Psoas muscle (tissue), 8 donors: ENCODE results near the gene OPTC. TPM values are rescaled to one million over a fixed set of nuclear protein-coding genes. Genes with fewer than 3 reads are reported as not detected.

Experiments used
- ATAC-seq, 4 donors: fragments of 200-7000 bp; cut with Tn5 transposase; one replicate each; pipeline ENCODE4 v1.9.1; 2020; ENCODE audit warnings: moderate library complexity in 3 of 4, mild to moderate bottlenecking in 2 of 4
- DNase-seq, 2 donors: peaks; one replicate each; pipeline ENCODE4 v3.0.0-alpha.2; 2020
- H3K27ac ChIP-seq: fragments of 200-600 bp; one replicate; pipeline ENCODE4 v1.8.0; 2022
- H3K27me3 ChIP-seq, 3 donors: fragments of 200-600 bp in 1 of 3; one replicate each; pipeline versions ENCODE4 v1.6.1 to v1.8.0; 2013 to 2022; ENCODE audit warnings: low read length in 2 of 3, mild to moderate bottlenecking in 2 of 3, moderate library complexity in 1 of 3; ENCODE audit not compliant: insufficient read depth in 3 of 3
- H3K36me3 ChIP-seq, 2 donors: fragments of 200-600 bp in 1 of 2; one replicate each; pipeline versions ENCODE4 v1.6.1 to v1.8.0; 2013 to 2022; ENCODE audit warnings: low read depth in 1 of 2, mild to moderate bottlenecking in 1 of 2, moderate library complexity in 1 of 2; ENCODE audit not compliant: insufficient read depth in 1 of 2
- H3K4me1 ChIP-seq: fragments of 200-600 bp; one replicate; pipeline ENCODE4 v1.8.0; 2022
- H3K4me3 ChIP-seq: fragments of 200-600 bp; one replicate; pipeline ENCODE4 v1.8.0; 2022; ENCODE audit warnings: mild to moderate bottlenecking
- H3K9me3 ChIP-seq: fragments of 200-600 bp; one replicate; pipeline ENCODE4 v1.8.0; 2022
- WGBS, 3 donors: extraction: QIAGEN DNeasy Blood & Tissue Kit; methylation state at CpG; one replicate each; pipeline versions ENCODE4 v1.1.6 to v1.1.7; 2013; 5-methylcytosine and 5-hydroxymethylcytosine counted together
- intact Hi-C, 2 donors: fragments of 100-400 bp; cut with DNase I; formaldehyde crosslinking; loops; one replicate each; pipeline versions ENCODE4 v1.11.0 to v1.14.2; 2022
- polyA plus RNA-seq, 3 donors: library from polyadenylated mRNA; stranded (reverse); fragments of 200-250 nt; gene quantifications; one replicate each; pipeline ENCODE4 v1.2.3, GENCODE V29; 2013
- total RNA-seq, 4 donors: library from RNA; stranded (reverse); fragmentation: NEBNext Ultra II Directional in 2 of 4; extraction: Animal tissue kit (Norgen Biotek cat#: 25700) in 2 of 4; gene quantifications; one replicate each; pipeline versions ENCODE4 v1.2.1 to v1.2.4, GENCODE V29; 2021 to 2023
- TF ChIP-seq, protein P1 (sequence below): fragments of 200-600 bp; IDR thresholded peaks from one replicate; pipeline ENCODE4 v1.8.0; 2022; ENCODE audit warnings: antibody characterized with exemption
- donor health status: healthy with polysubstance abuse.
- donor health status: DM: no; HTN: no; CAD: no; lungs with moderate emphysema.
- donor health status: Bipolar disorder and iron deficiency.
- donor health status: healthy.
- donor health status: DM: yes; HTN: yes; CAD: no.
- donor health status: DM: no; HTN: no; CAD: no.
- donor health status: DM: no; HTN: no; CAD: no.
- donor health status: DM: yes; HTN: yes; CAD: no.

OPTC gene
- total and polyA plus RNA-seq, 7 donors: not detected

- Histone ChIP-seq H3K36me3 (no peaks in the 10 kb centered on the region), H3K27me3 (no peaks in the 10 kb centered on the region), H3K4me1 (peaks cover 12% of the 10 kb centered on the region), H3K4me3 (no peak overlapping the region), H3K27ac (no peak overlapping the region), H3K9me3 (no peaks in the 10 kb centered on the region)
- DNase-seq (peak; percentile 82 to 88), ATAC-seq (peak; percentile 82 to 96 (median 92))
- intact Hi-C loops: loop anchor here (1.0 to 10.0 kb wide), 5 partner anchors 113 to 270 kb away; partner anchors contain the start of gene ATP2B4 (in 1 of the 2)
- 29 to 36% (median 30%) methylated on average over 12 of the region's 12 CpGs for WGBS, 3 donors
- TF ChIP-seq, protein P1, sequence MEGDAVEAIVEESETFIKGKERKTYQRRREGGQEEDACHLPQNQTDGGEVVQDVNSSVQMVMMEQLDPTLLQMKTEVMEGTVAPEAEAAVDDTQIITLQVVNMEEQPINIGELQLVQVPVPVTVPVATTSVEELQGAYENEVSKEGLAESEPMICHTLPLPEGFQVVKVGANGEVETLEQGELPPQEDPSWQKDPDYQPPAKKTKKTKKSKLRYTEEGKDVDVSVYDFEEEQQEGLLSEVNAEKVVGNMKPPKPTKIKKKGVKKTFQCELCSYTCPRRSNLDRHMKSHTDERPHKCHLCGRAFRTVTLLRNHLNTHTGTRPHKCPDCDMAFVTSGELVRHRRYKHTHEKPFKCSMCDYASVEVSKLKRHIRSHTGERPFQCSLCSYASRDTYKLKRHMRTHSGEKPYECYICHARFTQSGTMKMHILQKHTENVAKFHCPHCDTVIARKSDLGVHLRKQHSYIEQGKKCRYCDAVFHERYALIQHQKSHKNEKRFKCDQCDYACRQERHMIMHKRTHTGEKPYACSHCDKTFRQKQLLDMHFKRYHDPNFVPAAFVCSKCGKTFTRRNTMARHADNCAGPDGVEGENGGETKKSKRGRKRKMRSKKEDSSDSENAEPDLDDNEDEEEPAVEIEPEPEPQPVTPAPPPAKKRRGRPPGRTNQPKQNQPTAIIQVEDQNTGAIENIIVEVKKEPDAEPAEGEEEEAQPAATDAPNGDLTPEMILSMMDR: peak; percentile 90
These were observed 10.7 kb downstream of the OPTC start for GRCh38 chr1:203504400-203505250.

GRCh38 chr1:203505526-203506204 is 11.7 kb downstream of the OPTC start:
- no peak overlapping the region for H3K4me3 ChIP-seq
- peaks cover 12% of the 10 kb centered on the region for H3K4me1 ChIP-seq
- H3K27ac ChIP-seq: no peak overlapping the region
- no peaks in the 10 kb centered on the region for H3K36me3 ChIP-seq
- intact Hi-C loops: loop anchor here (2.0 to 10.0 kb wide), 4 partner anchors 112 to 269 kb away; partner anchors contain the start of gene ATP2B4 (in 1 of the 2)
- TF ChIP-seq, protein P1: no peak
- no peaks in the 10 kb centered on the region for H3K27me3 ChIP-seq
- no peak for ATAC-seq
- 76 to 80% (median 76%) methylated on average over 8 of the region's 8 CpGs for WGBS, 3 donors
- peak in 1 of 2 donors; percentile 27 for DNase-seq
- H3K9me3 ChIP-seq: no peaks in the 10 kb centered on the region

DNA sequence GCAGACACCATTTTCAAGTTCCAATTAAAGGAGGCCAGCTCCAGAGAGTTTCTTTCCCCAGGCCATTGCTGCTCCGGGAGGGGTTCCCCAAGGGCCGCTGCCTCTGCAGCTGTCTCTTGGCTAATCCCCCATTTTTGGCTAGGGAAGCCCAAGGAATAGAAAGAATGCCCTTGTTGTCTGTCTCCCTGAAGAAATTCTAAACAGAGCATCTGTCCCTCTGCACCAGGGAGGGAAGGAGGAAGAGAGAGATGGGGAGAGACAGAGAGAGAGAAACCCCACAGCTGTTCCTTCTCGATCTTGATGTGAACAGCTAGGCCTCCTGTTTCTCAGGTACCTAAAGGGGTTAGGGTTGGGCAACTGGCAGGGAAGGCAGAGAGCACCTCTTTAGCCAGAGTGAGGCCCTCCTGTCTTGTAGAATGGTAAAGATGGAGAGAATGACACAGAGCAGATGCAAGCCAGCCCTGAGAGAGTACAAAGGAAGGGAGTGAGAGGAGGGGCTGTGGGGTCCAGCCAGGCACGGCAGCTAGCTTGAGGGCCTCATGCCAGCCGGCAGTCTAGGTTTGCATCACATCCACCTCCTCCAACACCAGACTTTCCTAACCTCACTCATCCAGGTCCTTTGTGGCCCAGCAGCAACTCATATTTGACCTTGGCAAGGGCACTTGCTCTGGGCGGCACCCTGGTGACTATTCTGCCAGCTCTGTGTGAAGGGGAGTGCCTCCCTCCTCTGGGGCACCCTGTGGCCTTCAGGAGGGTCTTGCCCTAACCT is 13.1 kb downstream of the OPTC start:
- no peak overlapping the region for H3K27ac ChIP-seq
- no peaks in the 10 kb centered on the region for H3K9me3 ChIP-seq
- peaks cover 12% of the 10 kb centered on the region for H3K4me1 ChIP-seq
- H3K27me3 ChIP-seq: no peaks in the 10 kb centered on the region
- WGBS, 3 donors: 36 to 57% (median 50%) methylated on average over 6 of the region's 6 CpGs
- TF ChIP-seq, protein P1: no peak
- no peak for ATAC-seq
- H3K4me3 ChIP-seq: no peak overlapping the region
- no peaks in the 10 kb centered on the region for H3K36me3 ChIP-seq
- intact Hi-C loops: loop anchor here (5.0 to 10.0 kb wide), 3 partner anchors 110 to 268 kb away; partner anchors contain the start of gene ATP2B4 (in 1 of the 2)
- DNase-seq: peak in 1 of 2 donors; percentile 37

GRCh38 chr1:203507759-203508158 is 13.8 kb downstream of the OPTC start:
- Histone ChIP-seq H3K27me3 (no peaks in the 10 kb centered on the region), H3K27ac (no peak overlapping the region), H3K9me3 (no peaks in the 10 kb centered on the region), H3K4me1 (peaks cover 16% of the 10 kb centered on the region), H3K4me3 (no peak overlapping the region), H3K36me3 (no peaks in the 10 kb centered on the region)
- 48 to 71% (median 62%) methylated on average over 1 of the region's 1 CpG for WGBS, 3 donors
- intact Hi-C loops: loop anchor here (5.0 to 10.0 kb wide), 3 partner anchors 110 to 267 kb away; partner anchors contain the start of gene ATP2B4 (in 1 of the 2)
- ATAC-seq (no peak), DNase-seq (no peak)
- TF ChIP-seq, protein P1: no peak
